Breast epithelium (tissue), 3 donors: Measurements from ENCODE around the gene UBL3.

Experiments
- POLR2A ChIP-seq: fragments of 450-650 bp; IDR thresholded peaks from one replicate; pipeline ENCODE4 v1.6.1; 2016; ENCODE audit warnings: antibody characterized with exemption, mild to moderate bottlenecking, moderate library complexity
- POLR2AphosphoS5 ChIP-seq, 3 donors: sonication (generic); formaldehyde crosslinking; IDR thresholded peaks; one replicate each; pipeline ENCODE4 v1.6.1; 2017; ENCODE audit warnings: antibody characterized with exemption in 3 of 3
- TF ChIP-seq, protein P1 (sequence below), 3 donors: fragments of 450-650 bp; IDR thresholded peaks; one replicate each; pipeline ENCODE4 v1.5.1; 2016 to 2017; ENCODE audit warnings: antibody characterized with exemption in 3 of 3, mild to moderate bottlenecking in 3 of 3, moderate library complexity in 3 of 3

DNA sequence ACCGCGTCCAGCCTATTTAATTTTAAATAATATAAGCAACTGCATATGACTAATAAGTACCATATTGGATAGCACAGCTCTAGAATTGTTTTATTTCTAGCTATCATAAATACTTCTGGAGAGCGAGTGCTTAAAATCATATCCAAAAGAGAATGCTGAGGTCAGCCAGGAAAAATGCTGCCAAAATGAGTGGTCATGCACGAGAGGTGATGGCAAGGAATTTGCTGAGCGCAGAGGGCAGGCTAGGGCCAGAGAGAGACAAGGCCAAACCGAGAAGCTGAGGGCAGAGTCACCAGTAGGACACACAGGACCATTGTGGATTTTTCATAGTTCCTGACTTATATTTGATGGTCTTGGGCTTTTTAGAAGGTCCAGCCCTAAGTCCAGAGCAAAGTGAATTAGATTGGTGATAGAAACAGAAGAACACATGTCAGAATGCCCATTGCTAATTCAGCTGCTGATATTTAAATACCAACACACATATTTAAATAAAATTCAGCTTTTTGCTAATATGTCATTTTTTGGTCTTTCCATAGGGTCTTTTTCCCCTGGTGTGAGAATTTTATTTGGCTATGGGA, 33.6 kb upstream of the UBL3 start:
- TF ChIP-seq, protein P1, sequence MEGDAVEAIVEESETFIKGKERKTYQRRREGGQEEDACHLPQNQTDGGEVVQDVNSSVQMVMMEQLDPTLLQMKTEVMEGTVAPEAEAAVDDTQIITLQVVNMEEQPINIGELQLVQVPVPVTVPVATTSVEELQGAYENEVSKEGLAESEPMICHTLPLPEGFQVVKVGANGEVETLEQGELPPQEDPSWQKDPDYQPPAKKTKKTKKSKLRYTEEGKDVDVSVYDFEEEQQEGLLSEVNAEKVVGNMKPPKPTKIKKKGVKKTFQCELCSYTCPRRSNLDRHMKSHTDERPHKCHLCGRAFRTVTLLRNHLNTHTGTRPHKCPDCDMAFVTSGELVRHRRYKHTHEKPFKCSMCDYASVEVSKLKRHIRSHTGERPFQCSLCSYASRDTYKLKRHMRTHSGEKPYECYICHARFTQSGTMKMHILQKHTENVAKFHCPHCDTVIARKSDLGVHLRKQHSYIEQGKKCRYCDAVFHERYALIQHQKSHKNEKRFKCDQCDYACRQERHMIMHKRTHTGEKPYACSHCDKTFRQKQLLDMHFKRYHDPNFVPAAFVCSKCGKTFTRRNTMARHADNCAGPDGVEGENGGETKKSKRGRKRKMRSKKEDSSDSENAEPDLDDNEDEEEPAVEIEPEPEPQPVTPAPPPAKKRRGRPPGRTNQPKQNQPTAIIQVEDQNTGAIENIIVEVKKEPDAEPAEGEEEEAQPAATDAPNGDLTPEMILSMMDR (IDR thresholded peaks at IDR 0.05) = no peak
- TF ChIP-seq POLR2A (no peak), POLR2AphosphoS5 (IDR thresholded peaks at IDR 0.05) (no peak)
